ENCODE results near the gene SGTB. TPM values are rescaled to one million over a fixed set of nuclear protein-coding genes. Genes with fewer than 3 reads are reported as not detected.
"Not testable (repeated sequence)": the region's sequence is repeated elsewhere in the genome, so short reads cannot be mapped to it uniquely, and the experiment has no call there.

Gene SGTB
- total RNA-seq, 1 donor from 2014 or later, result 10.0 TPM

DNA sequence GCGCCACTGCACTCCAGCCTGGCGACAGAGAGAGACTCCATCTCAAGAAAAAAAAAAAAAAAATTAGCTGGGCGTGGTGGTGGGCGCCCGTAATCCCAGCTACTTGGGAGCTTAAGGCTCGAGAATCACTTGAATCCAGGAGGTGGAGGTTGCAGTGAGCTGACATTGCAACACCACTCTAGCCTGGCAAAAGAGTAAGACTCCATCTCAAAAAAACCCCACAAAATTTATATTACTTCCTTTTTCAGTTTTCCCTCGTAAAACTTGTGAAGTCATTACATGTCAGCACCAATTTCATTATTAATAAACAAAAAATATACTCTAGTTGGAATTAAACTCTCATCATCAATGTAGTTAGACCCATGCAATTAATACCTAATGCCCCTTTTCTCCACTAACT lies 53.2 kb downstream of the SGTB start:
- no peak for DNase-seq (ENCODE audit: low read depth)

DNA sequence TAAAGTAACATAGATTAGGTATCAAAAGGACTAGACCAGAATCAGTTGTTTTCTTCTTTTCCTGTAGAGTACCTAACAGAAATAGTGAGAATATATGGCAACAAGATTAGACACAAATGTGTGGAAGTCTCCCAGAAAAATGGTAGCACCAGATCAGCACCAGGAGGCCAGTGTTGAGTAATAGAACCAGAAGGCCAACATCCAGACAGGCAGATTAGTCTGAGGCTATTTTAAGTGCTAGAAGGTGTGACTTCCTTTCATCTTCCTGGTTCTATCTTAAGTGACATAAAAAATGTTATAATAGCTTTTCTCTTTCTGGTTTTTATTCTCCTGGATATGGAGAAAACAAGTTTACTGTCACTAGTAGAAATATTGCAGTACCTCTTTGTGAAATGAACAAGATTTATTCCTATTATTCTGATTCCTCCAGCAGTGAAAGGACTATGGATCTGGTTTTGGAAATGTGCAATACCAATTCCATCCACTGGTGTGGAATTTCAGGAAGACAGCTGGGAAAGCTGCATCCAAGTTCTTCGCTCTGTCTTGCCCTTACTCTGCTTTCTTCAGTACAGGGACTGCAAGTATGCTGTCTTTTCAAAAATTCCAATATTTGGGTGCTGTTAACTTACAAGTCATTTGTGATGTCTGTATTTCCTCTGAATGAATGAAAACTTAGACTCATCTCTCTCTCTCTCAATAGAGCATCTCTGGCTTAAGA lies 57.9 kb downstream of the SGTB start:
- DNase-seq (ENCODE audit: low read depth), result peak; percentile 9

DNA sequence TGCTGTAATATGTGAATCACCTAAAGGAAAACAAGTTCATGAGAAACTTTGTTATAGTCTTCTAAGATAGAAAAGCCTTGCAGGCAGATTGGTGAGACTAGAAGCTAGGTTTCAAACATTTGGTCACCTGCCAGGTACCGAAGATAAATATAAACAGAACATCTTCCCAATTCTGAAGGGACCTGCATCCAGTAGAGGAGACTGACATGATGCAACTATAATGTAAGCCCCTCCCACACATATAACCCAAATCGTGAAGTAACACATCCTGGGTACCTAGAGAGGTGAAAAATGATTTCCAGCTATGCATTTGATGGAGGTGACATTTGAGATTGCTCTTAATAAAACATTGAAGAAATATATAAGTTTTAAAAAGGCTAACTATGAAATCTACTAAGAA lies 67.2 kb downstream of the SGTB start:
- no peak for DNase-seq (ENCODE audit: low read depth)

DNA sequence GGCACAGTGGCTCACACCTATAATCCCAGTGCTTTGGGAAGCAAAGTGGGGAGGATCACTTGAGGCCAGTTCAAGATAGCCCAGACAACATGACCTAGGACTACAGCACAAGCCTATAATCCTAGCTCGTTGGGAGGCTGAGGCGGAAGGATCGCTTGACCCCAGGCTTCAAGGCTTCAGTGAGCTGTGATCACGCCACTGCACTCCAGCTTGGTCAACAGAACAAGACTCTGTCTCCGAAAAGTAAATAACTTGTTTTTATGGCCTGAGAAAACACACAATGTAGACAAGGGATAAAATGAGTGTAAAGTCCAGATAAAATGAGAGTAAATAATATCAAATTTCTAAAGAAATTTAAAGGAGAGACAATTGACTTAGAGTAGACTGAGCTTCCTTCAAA lies 70.8 kb downstream of the SGTB start:
- DNase-seq (ENCODE audit: low read depth), result no peak

DNA sequence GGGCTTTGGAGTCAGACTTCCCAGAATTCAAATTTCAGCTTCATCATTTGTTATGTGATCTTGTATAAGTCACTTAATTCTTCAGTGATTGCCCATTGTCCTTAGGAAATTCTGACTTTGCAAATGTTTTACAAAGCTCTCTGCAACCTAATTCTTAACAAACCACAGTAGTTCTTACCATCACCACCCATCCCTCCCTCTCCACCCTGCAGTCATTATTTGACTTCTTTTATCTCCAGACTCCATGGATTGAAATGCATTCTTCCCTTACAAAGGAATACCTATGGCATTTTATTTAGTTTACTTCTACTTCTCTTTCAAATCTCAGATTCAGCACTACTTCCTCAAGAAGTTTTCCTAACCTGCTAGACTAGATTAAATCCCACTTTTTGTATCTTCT lies 74.0 kb downstream of the SGTB start:
- peak; percentile 22 for DNase-seq (ENCODE audit: low read depth)

DNA sequence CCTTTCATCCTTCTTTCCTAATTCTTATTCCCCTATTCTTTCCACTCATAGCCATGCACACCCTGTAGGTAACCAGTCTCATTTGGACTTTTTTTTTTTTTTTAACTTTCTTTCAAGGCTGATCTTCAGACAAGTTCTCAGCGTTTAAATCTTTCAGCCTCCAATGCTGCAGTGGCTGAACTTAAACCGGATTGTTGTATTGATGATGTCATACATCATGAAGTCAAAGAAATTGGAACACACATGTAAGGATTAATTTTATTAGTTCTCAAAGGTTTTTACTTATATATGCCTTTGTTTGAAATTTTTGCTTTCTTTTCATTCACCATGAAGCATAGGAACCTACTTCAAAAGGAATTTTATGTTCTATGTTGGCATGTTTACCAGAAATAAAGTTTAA lies 75.0 kb downstream of the SGTB start:
- no peak for DNase-seq (ENCODE audit: low read depth)

DNA sequence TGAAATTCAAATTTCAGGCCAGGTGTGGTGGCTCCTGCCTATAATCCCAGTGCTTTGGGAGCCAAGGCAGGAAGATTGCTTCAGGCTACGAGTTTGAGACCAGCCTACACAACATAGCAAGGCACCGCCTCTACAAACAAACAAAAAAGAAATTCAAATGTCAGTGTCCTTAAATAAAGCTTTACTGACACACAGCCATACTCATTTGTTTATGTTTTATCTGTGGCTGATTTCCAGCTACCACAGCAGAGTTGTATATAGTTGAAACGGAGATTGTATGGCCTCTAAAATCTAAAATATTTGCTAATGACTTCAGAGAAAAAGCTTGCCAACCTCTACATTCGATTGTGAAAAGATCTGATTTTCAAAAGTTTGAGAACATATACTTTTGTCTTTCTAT lies 81.7 kb downstream of the SGTB start:
- no peak for DNase-seq (ENCODE audit: low read depth)

DNA sequence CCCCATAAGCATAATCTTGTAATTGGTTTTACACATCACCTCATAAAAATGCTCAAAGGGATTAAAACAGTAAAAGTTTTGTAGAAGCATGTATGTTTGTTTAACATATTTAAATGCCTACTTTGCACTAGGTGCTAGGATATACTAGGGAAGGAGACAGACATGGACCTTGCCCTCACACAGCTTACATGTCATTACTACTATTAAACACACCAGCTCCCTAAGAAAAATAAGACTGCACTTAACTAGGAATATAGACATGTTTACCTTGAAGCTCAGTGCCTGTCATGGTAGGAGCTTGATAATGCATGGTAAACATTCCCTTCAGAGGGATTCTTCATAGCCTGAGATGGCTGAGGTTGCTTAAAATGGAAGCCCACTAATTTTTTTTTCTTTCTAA lies 90.9 kb downstream of the SGTB start:
- no peak for DNase-seq (ENCODE audit: low read depth)

DNA sequence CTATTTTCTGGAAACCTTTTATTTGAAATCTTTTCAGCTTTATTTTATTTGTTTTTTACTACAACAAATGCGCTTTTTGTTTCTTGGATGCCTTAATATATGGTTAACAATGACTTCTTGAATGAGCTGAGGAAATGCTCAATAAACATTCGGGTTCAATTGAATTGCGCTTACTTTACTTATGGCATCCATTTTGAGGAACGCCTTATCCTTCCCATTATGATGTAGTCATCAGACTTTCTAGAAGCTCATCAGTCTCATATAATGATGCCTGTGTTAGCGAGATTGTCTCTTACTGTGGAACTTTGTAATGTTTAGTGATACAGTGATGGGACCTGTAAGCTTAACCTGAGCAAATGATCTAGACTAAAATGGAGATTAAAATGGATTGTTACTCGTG lies 96.2 kb downstream of the SGTB start:
- DNase-seq (ENCODE audit: low read depth), result peak; percentile 3

DNA sequence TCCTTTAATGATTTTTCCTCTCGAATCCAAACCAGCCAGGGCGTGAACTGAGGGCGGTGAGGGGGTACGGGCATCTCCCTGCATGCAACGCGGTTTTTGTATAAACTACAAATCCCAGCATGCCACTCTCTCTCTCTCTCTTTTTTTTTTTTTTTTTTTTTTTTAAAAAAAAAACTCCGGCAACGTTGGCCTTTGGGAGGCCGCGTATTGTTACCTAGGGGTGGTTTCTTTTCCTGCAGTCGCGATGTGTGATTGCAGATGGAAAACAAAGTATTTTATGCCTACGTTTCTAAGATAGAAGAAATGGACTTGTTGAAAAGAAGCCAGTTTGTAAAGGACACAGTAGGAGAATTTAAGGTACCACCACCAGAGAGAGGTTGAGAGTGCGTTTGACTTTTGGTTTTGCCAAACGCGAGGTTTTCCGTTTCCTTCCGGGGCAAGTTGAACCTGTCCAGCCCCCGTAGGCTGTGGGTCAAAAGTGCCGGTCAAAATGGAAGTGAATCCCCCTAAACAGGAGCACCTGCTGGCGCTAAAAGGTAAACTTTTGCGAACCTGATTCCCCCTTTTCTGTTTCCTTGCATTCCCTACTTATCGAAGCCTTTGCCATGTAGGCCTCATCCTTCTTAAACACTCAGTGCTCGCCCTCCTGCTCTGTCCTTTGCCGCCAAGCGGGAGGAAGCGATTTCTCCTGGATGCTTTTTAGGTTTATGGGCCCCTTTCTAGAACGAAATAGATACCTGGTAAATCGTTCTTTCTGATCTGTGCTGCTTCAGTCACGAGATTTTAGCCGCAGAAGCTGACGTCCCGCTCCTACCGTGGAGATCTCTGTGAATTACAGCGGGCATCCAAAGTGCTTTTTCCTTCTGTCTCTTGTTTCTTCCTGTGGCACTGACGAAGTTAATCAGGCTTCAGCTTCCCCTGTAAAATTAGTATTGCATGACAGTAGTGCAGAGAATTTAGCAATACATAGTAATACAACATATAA lies 97.0 kb downstream of the SGTB start, which contains the start of the genes SHLD3 and TRAPPC13:
TSS of gene SHLD3 (plus strand) at position 457 of the 985 bp plus-strand sequence. CDS start 4,561 bp downstream, outside the sequence.
TSS of gene TRAPPC13 (plus strand) at position 457 of the 985 bp plus-strand sequence. CDS start at position 491, 34 bp downstream.
- DNase-seq (ENCODE audit: low read depth), result peak; percentile 88

DNA sequence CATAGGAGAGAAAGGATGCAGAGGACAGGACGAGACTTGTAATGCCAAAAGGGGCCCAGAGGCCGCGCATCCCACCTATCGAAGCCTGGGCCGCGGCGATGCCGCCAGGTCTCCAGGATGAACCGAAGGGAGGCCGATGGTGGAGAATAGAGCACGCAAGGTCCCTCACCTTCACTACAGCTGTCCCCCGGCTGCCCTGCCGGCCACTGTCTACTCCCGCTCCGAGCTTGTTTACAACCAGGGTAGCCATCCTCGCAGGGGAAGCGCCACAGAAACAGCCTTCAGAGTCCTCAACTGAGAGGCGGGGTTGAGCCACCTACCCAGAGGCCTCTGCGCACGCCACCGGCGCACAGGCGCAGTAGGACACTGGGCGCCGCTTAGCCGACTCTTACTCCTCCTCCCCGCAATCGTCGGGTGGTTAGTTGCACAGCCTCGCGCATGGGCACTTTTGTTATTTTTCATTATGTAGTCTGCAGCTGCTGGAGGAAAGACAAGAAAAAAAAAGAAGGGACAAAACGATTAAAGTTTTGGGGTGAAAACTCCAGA lies 97.8 kb downstream of the SGTB start, which contains the start of gene TRIM23:
TSS of gene TRIM23 (minus strand) at position 309 of the 546 bp plus-strand sequence. CDS start at position 250, 59 bp downstream.
- DNase-seq (ENCODE audit: low read depth), result peak; percentile 84

DNA sequence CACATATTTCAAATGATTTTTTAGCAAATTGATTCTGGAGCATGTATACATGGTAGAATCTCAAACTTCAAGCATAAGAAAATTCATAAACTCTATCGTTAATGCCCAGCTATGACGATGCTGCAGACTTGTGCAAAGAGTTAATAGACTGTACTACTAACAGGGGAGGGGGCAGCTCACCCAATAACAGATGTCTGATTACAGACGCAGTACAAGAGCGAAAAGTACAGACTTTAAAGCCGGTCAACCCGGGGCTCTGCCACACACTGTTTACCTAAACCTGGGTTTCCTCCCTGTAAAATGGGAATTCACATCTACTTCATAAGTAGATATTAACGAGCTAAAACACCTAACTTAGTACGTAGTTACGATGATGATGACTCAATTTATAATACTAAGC lies 98.4 kb downstream of the SGTB start:
- no peak for DNase-seq (ENCODE audit: low read depth)

DNA sequence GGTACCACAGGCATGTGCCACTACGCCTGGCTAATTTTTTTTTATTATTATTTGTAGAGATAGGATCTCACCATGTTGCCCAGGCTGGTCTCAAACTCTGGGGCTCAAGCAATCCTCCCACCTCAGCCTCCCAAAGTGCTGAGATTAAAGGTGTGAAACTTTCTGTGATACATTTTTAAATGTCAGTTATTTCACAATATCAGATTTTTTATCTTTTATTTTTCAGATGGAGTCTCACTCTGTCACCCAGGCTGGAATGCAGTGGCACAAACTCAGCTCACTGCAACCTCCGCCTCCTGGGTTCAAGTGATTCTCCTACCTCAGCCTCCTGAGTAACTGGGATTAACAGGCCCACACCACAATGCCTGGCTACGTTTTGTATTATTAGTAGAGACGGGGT lies 99.9 kb downstream of the SGTB start:
- not testable (repeated sequence) for DNase-seq (ENCODE audit: low read depth)

DNA sequence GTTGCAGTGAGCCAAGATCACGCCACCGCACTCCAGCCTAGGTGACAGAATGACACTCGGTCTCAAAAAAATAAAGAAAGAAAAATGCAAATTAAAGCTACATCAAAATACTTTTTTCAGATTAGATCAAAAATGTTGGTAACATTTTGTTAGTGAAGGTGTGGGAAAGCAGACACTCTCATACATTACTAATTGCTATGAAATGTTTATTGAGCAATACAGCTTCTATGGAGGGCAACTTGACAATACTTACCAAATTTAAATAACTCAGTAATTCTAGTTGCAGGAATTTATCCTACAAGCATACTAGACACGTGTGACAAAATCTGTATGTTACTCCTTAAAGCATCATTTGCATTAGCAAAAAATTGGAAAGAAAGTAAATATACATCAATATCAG lies 101.9 kb downstream of the SGTB start:
- peak; percentile 25 for DNase-seq (ENCODE audit: low read depth)

Other genes starting within 250 kb of the SGTB start
- 2.7 and 41.8 TPM in 2 replicates for gene ADAMTS6, start 240.2 kb downstream of the SGTB start, total RNA-seq
- 5.0 and 21.4 TPM in 2 replicates for gene CENPK, start 158.9 kb downstream of the SGTB start, total RNA-seq
- 26.4 and 46.4 TPM in 2 replicates for gene PPWD1, start 158.8 kb downstream of the SGTB start, total RNA-seq
- gene TRIM23, start 97.8 kb downstream of the SGTB start, total RNA-seq, result 13.2 and 23.9 TPM in 2 replicates
- gene SHLD3, start 97.1 kb downstream of the SGTB start, total RNA-seq, result 5.4 and 6.1 TPM in 2 replicates
- 29.3 and 38.2 TPM in 2 replicates for gene TRAPPC13, start 97.1 kb downstream of the SGTB start, total RNA-seq
- gene NLN, start 96 bp upstream of the SGTB start, total RNA-seq, result 67.6 and 69.8 TPM in 2 replicates
- gene ERBIN, start 204.5 kb upstream of the SGTB start, total RNA-seq, result 104 and 108 TPM in 2 replicates